GM23248 (cell line): Measurements from ENCODE around the gene CUX1.
"Not testable (repeated sequence)": the region's sequence is repeated elsewhere in the genome, so short reads cannot be mapped to it uniquely, and the experiment has no call there.

Source experiments
- EZH2 ChIP-seq: fragments of 200-600 bp; sonication (generic); IDR thresholded peaks from 2 replicates; pipeline ENCODE4 v1.6.1; 2018; ENCODE audit warnings: antibody characterized with exemption, mild to moderate bottlenecking; ENCODE audit not compliant: insufficient read depth, poor library complexity, severe bottlenecking
- EZH2phosphoT487 ChIP-seq: fragments of 200-600 bp; sonication (generic); IDR thresholded peaks from 2 replicates; pipeline ENCODE4 v1.6.1; 2018; ENCODE audit warnings: antibody characterized with exemption, moderate library complexity, mild to moderate bottlenecking, low read depth; ENCODE audit not compliant: insufficient read depth

- not testable (repeated sequence) for TF ChIP-seq EZH2, EZH2phosphoT487
Measured at GRCh38 chr7:102025777-102026176, 208.4 kb downstream of the CUX1 start.
